Tibial artery (tissue), 4 donors: ENCODE measurements around the gene ATG7.
A peak's percentile ranks its signal among the peaks of the same experiment; 100 is the strongest.

Experiments
- DNase-seq, 2 donors: peaks; one replicate each; pipeline ENCODE4 v3.0.0-alpha.2; 2019
- H3K27ac ChIP-seq, 2 donors: fragments of 200-600 bp; sonication (generic) in 1 of 2; 1 replicate in 1 of 2; 2 replicates in 1 of 2; pipeline ENCODE4 v1.5.1; 2018 to 2019; ENCODE audit warnings: mild to moderate bottlenecking in 1 of 2
- H3K27me3 ChIP-seq, 2 donors: fragments of 200-600 bp; sonication (generic) in 1 of 2; one replicate each; pipeline versions ENCODE4 v1.5.1 to v1.6.0; 2016 to 2019
- H3K36me3 ChIP-seq, 3 donors: fragments of 200-600 bp; sonication (generic) in 2 of 3; one replicate each; pipeline ENCODE4 v1.5.1; 2016 to 2019; ENCODE audit warnings: mild to moderate bottlenecking in 2 of 3
- H3K4me1 ChIP-seq, 4 donors: fragments of 200-600 bp; sonication (generic) in 2 of 4; 1 replicate in 3 of 4; 2 replicates in 1 of 4; pipeline ENCODE4 v1.5.1; 2016 to 2019
- H3K4me3 ChIP-seq, 2 donors: fragments of 200-600 bp; sonication (generic) in 1 of 2; 1 replicate in 1 of 2; 2 replicates in 1 of 2; pipeline ENCODE4 v1.5.1; 2018 to 2019; ENCODE audit warnings: mild to moderate bottlenecking in 2 of 2
- H3K9me3 ChIP-seq, 3 donors: fragments of 200-600 bp; sonication (generic) in 1 of 3; one replicate each; pipeline ENCODE4 v1.5.1; 2016 to 2019
- intact Hi-C: fragments of 100-400 bp; cut with DNase I; formaldehyde crosslinking; loops from one replicate; pipeline ENCODE4 v1.15.0; 2023; ENCODE audit warnings: low total_unique reads
- TF ChIP-seq, protein P1 (sequence below), 2 experiments: fragments of 200-600 bp in 1 of 2; fragments of 450-650 bp in 1 of 2; IDR thresholded peaks; one replicate each; pipeline ENCODE4 v1.5.1; 2017 to 2019; ENCODE audit warnings: antibody characterized with exemption in 2 of 2, mild to moderate bottlenecking in 1 of 2, moderate library complexity in 1 of 2

The ATG7 gene

GRCh38 chr3:11581237-11582190 lies 309.3 kb downstream of the ATG7 start:
- TF ChIP-seq, protein P1, sequence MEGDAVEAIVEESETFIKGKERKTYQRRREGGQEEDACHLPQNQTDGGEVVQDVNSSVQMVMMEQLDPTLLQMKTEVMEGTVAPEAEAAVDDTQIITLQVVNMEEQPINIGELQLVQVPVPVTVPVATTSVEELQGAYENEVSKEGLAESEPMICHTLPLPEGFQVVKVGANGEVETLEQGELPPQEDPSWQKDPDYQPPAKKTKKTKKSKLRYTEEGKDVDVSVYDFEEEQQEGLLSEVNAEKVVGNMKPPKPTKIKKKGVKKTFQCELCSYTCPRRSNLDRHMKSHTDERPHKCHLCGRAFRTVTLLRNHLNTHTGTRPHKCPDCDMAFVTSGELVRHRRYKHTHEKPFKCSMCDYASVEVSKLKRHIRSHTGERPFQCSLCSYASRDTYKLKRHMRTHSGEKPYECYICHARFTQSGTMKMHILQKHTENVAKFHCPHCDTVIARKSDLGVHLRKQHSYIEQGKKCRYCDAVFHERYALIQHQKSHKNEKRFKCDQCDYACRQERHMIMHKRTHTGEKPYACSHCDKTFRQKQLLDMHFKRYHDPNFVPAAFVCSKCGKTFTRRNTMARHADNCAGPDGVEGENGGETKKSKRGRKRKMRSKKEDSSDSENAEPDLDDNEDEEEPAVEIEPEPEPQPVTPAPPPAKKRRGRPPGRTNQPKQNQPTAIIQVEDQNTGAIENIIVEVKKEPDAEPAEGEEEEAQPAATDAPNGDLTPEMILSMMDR (IDR thresholded peaks at IDR 0.05): no peak
- Histone ChIP-seq H3K4me3 (peak overlapping the region; percentile 34 to 38), H3K9me3 (no peaks in the 10 kb centered on the region), H3K36me3 (no peaks in the 10 kb centered on the region), H3K27me3 (no peaks in the 10 kb centered on the region), H3K27ac (peak overlapping the region; percentile 43 to 71), H3K4me1 (peaks cover 5 to 76% (median 38%) of the 10 kb centered on the region in 4 donors)
- intact Hi-C loops: no loop called here
- DNase-seq: peak in 1 of 2 donors; percentile 59

- H3K9me3 ChIP-seq: no peaks in the 10 kb centered on the region
- peak overlapping the region; percentile 34 to 38 for H3K4me3 ChIP-seq
- H3K4me1 ChIP-seq: peaks cover 5 to 77% (median 36%) of the 10 kb centered on the region in 4 donors
- intact Hi-C loops: no loop called here
- no peaks in the 10 kb centered on the region for H3K27me3 ChIP-seq
- peak; percentile 78 to 82 for DNase-seq
- TF ChIP-seq, protein P1 (IDR thresholded peaks at IDR 0.05): no peak
- H3K36me3 ChIP-seq: no peaks in the 10 kb centered on the region
- H3K27ac ChIP-seq: peak overlapping the region; percentile 43 to 71
These were observed 310.2 kb downstream of the ATG7 start for GRCh38 chr3:11582191-11582968.

DNA sequence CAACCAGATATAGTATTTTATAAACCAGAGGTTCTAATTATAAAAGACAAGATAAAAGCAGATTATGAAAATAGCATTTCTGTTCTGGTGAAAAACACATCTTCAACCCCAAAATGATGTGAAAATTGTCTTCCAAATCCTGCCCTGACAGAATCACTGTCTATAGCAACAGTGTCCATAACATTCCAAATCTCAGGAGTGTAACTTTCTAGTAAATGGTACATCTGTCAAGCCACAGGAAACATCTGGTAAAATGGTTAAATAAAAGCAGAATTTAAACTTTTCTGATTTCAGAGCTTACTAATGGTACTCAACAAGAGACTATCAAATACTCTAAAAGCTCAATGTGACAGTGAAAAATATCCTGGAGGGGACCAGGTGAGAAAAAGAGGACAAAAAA lies 311.0 kb downstream of the ATG7 start:
- H3K27ac ChIP-seq: peak overlapping the region; percentile 25 to 71
- H3K4me3 ChIP-seq: no peak overlapping the region
- H3K27me3 ChIP-seq: no peaks in the 10 kb centered on the region
- intact Hi-C loops: no loop called here
- H3K9me3 ChIP-seq: no peaks in the 10 kb centered on the region
- H3K36me3 ChIP-seq: no peaks in the 10 kb centered on the region
- TF ChIP-seq, protein P1 (IDR thresholded peaks at IDR 0.05): no peak
- no peak for DNase-seq
- peaks cover 5 to 81% (median 43%) of the 10 kb centered on the region in 4 donors for H3K4me1 ChIP-seq

- TF ChIP-seq, protein P1 (IDR thresholded peaks at IDR 0.05): no peak
- no peak for DNase-seq
- Histone ChIP-seq H3K4me3 (no peak overlapping the region), H3K9me3 (no peaks in the 10 kb centered on the region), H3K4me1 (peaks cover 5 to 84% (median 47%) of the 10 kb centered on the region in 4 donors), H3K27ac (peak overlapping the region; percentile 25 to 31), H3K36me3 (no peaks in the 10 kb centered on the region), H3K27me3 (no peaks in the 10 kb centered on the region)
- intact Hi-C loops: no loop called here
These were observed 311.4 kb downstream of the ATG7 start for GRCh38 chr3:11583638-11584046.

DNA sequence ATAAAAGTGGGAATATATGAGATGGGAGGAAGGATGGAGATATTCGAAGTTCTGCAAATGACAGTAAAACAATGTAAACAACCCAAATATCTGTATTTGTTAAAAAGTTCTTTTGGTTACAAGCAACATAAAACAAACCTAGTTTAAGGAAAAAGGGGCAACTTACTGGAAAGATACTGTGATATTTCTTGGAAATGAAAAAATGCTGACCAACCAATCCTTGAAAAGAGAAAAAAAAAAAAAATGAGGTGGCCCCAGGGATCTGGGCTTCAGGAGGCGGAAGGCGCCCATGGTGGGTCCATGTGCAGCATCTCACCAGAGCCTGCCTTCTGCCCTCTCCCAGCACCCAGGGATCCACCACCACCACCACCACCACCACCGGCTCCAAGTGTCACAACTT lies 312.4 kb downstream of the ATG7 start:
- no peak overlapping the region for H3K4me3 ChIP-seq
- no peak overlapping the region for H3K27ac ChIP-seq
- no peaks in the 10 kb centered on the region for H3K9me3 ChIP-seq
- TF ChIP-seq, protein P1 (IDR thresholded peaks at IDR 0.05): no peak
- DNase-seq: no peak
- peaks cover 5 to 94% (median 55%) of the 10 kb centered on the region in 4 donors for H3K4me1 ChIP-seq
- H3K36me3 ChIP-seq: no peaks in the 10 kb centered on the region
- H3K27me3 ChIP-seq: no peaks in the 10 kb centered on the region
- intact Hi-C loops: no loop called here
